GM18951 (cell line): ENCODE results near the gene IGFBP2.

Experiments used
- POLR2A ChIP-seq: IDR thresholded peaks from 4 replicates; pipeline ENCODE4 v1.6.1; 2011; ENCODE audit warnings: mild to moderate bottlenecking; ENCODE audit not compliant: insufficient read length, insufficient read depth; ENCODE audit errors: extremely low read depth
- in situ Hi-C: fragments of 300-500 bp; cut with MboI; formaldehyde crosslinking; loops from one replicate; pipeline ENCODE4 v1.12.0; 2022; ENCODE audit warnings: low sequenced_read_pairs, mixed read lengths, inconsistent platforms; ENCODE audit not compliant: unreplicated experiment

The IGFBP2 gene

DNA sequence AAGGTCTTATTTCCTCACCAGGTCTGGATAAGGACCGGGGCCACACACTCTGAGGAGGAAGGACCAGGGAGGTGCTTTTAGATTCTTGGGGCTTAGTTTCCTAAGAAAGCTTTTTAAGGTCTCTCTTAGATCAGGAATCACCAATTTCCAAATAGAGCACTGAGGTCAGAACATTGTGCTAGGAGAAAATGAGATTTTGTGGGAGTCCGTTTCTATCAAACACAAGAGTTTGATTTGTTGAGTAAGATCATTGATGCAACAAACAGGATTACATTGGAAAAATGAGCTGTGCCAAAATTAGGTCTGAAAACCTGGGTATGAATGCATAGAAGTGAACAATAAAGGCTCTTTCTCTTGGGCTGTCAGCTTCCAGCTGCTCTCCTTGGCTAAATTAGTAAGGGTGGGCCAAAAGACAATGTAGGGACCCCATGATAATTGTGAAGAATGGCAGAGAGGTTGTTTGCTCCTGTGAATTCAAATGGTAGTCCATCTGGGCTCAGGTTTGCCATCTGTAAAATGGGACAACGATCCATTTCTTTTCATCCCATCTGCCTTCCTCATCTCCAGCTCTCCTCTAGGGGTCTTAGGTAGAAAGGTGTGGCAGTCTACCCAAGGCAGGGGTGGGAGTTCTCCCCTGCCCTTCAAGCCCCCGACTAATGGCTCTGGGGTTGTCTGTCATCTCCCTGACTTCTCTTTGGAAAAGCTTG is 20.0 kb downstream of the IGFBP2 start:
- TF ChIP-seq POLR2A, result no peak
- in situ Hi-C loops, result no loop called here

DNA sequence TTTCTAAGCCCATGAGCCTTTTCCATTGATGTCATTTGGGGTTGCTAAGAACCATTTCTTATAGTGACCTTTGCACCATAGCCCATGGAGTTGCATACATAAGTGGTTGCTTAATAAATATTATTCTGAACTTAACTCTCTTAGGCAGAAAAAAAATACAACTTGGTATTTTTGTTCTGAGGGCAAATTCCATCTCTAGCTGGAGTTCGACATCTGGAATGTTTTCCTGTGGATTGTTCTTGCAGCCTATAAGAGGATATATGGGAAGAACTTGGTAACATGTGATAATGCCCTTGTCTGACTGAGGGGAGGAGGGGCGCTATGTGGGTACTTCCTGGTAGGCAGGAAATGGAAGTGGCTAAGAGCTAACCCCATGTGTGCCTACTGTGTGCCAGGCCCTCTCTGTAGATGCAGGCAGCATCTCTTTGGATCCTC is 20.7 kb downstream of the IGFBP2 start:
- no peak for TF ChIP-seq POLR2A
- in situ Hi-C loops, result no loop called here

DNA sequence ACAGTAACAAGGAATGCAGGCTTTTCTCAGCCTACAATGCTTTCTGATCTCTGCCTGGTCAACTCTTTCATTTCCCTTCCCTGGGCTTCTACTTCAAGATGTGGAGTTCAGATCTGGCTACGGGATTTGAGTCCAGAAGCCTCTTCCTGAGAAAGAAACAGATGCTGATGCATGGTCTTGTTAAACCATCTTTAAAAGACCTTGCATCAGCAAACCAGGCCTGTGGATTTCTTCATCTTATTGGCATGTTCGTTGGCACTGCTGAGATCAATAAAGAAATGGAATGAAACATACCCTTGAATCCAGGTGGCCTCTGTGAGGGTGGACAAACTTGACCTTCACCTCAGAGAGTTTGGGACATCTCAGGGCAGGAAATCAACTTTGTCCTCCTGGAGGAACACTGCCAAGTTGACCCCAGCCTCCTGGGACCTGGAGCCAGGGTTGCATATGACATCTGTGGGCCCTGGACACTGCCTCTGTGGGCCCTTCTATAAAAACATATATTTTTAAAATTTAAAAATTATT is 21.4 kb downstream of the IGFBP2 start:
- in situ Hi-C loops, result no loop called here
- no peak for TF ChIP-seq POLR2A

DNA sequence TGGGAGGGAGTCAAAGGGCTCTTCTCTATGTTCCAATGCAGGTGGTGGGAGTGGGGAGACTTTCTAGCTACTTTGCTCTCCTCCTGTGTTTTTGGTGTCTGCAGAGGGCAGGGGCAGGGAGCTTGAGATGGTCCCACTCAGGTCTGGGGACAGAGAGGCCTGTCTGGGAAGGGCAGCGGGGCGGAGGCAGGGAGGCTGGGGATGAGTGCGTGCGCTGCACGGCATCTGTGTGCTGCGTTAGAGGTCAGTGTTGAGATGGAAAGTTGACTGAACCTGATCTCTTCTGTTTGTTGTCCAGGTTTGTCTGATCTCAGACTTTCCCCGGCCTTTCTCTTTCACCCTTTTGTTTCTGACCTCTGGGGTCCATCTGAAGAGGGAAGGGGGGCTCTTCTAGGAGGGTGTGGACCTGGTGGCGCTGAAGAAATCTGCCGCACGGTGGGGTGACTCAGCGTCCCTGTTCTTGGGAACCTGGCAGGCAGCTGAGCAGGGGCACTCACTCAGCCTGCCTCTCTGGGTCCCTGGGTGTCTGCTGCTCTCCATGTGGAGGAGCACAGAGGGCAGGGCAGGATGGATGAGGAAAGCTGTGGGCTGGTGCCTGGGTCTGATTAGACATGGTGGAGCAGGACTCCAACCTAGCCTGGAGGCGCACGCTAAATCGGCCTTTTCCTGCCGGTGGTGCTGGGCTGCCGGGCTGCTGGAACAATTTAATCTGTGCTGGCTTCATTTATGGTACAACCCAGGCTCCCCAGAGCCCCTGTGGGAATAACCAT is 24.1 kb downstream of the IGFBP2 start:
- in situ Hi-C loops, result no loop called here
- TF ChIP-seq POLR2A, result no peak

DNA sequence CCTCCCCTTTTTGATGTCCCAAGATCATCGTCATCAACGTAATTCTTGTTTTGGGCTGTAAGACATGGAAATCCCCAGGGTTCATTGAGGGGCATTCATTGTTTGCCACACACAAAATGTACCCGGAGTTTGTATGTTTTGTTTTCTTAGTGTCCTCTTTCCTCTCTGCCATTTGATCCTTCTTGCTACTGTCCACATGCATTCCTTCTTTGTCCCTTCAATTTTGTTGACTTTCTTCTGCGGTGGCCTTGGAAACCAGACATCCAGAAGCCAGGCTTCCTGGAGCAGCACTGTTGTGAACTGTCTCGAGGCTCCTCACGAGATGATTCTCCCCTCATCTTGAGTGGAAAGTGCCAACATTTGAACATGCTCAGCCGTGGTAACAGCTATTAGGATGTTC is 24.8 kb downstream of the IGFBP2 start:
- in situ Hi-C loops, result no loop called here
- TF ChIP-seq POLR2A, result no peak

DNA sequence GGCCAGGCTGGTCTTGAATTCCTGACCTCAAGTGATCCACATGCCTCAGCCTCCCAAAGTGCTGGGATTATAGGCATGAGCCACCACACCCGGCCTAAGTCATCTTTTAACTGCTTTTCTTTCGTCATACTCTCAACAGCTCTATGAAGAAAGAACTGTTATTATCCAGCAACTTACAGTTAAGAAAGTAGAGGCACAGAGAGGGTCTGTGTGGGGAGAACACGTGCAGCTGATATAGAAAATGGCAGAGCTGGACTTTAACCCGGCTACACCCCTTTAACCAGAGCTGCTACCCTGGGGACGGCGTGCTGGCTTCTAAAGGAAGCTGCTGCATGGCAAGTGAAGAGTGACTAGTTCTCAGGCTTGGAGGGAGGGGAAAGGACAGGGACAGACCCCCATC is 25.5 kb downstream of the IGFBP2 start:
- TF ChIP-seq POLR2A, result no peak
- in situ Hi-C loops, result no loop called here

DNA sequence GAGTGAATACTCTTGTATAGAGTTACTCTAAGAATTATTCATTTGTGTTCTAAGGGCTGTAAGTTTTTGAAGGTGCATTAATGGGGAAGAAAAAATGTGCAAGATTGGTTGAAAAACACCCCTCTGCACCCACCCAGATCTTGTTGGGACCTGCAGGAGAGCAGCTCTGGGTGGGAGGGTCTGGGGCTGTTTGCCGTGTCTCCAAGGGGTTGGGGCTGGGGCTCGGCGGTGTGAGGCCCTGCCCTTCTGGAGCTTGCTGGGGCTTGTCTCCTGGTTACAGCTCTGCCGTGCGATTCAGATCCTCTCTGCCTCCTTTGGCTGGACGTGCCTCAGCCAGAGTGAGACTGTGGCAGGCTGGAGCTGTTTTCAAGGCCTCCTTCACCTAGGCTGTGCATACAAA is 26.1 kb downstream of the IGFBP2 start:
- TF ChIP-seq POLR2A, result no peak
- in situ Hi-C loops, result no loop called here

DNA sequence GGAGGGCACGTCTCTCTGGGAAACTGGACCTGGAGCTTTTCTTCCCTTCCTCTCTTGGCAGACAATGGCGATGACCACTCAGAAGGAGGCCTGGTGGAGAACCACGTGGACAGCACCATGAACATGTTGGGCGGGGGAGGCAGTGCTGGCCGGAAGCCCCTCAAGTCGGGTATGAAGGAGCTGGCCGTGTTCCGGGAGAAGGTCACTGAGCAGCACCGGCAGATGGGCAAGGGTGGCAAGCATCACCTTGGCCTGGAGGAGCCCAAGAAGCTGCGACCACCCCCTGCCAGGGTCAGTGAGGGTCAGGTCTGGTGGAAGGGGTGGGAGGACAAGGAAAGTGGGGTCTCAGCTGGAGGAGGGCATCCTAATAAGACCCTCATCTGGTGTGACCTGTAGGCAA is 27.3 kb downstream of the IGFBP2 start:
- TF ChIP-seq POLR2A, result no peak
- in situ Hi-C loops, result no loop called here

DNA sequence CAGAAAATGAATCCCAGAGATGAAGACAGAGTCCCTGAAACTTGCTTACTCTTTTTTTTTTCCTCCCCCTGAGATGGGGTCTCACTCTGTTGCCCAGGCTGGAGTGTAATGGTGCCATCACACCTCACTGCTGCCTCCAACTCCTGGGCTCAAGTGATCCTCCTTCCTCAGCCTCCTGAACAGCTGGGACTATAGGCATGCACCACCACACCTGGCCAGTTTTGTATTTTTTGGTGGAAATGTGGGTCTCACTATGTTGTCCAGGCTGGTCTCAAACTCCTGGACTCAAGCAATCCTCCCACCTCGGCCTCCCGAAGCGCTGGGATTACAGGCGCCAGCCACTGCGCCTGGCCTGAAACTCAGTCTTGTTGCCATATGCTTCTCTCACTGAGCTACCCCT is 27.8 kb downstream of the IGFBP2 start:
- TF ChIP-seq POLR2A, result no peak
- in situ Hi-C loops, result no loop called here

DNA sequence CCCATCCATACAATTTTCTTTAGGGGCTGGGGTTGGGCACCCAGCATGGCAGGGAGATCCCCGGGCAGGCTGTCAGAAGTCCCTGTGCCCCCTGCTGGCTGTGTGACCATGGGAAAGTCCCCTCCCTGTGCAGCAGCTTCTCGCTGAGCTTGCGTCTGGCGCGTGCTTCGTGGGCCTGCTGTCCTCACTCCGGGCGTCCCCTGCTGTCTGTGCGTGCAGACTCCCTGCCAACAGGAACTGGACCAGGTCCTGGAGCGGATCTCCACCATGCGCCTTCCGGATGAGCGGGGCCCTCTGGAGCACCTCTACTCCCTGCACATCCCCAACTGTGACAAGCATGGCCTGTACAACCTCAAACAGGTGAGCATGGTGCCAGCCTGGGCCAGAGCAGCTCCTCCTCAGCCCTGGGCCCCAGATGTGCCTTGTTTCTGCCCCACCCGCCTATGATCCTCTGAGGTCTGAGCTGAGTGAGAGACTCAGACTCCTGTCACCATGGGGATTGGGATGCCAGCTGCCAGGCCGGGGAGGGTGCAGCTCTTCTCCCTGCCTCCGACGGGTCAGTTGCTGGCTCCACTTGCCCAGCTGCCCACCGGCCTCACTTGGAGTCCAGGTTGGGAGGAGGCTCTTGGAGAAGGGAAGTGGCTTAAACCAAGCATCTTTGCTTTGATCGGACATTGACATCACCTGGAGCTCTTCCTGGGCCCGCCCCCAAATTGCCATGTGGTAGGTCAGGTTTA is 28.6 kb downstream of the IGFBP2 start:
- in situ Hi-C loops, result no loop called here
- no peak for TF ChIP-seq POLR2A

DNA sequence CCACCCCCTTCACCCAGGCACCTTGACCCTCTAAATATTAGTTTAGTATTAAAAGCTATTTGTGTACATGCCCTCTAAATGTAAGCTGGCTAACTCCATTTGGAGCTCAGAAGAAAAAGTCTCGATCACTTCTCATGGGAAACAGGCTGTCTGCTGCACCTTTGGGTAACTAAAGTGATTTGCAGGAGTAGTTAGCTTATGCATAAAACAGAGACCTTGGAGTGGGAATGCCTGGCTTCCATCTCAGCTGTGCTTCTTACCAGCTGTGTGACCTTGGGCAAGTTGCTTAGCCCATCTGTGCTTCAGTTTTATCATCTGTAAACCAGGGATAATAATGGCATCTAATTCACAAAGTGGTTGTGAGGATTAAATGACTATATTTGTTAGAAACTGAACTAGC is 29.9 kb downstream of the IGFBP2 start:
- no peak for TF ChIP-seq POLR2A
- in situ Hi-C loops, result no loop called here

DNA sequence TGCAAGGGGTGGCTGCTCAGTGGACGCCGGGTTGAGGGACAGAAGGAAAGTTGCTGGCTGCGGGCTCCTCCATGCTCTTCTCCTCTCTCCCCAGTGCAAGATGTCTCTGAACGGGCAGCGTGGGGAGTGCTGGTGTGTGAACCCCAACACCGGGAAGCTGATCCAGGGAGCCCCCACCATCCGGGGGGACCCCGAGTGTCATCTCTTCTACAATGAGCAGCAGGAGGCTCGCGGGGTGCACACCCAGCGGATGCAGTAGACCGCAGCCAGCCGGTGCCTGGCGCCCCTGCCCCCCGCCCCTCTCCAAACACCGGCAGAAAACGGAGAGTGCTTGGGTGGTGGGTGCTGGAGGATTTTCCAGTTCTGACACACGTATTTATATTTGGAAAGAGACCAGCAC is 30.6 kb downstream of the IGFBP2 start:
- no peak for TF ChIP-seq POLR2A
- in situ Hi-C loops, result no loop called here

DNA sequence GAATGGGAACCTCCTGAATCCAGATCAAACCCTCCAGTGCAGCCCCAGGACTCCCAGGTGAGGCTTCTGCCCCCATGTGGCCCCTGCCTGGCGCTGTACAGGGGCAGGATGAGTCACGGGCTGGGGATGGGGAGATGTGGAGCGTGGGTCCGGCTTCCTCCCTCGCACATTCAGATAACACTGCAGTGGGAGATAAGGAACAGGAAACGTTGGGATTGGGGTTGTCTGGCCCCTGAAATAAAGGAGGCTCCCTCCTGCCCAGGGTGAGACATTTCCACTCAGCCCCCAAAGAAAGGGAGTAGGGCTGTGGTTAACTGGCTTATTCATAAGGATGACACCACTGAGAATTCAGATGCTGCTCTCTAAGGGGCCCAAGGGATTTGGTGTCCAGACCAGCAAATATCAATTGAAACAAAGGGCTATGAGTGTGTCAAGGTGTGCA is 31.4 kb downstream of the IGFBP2 start:
- in situ Hi-C loops, result loop anchor here (5.0 kb wide), 1 partner anchor 147 kb away; no protein-coding TSS in a partner anchor
- TF ChIP-seq POLR2A, result no peak
